NCI-H2196 (cell line): ENCODE results near the gene CIB4.

ENCODE experiments used
- DNase-seq: peaks from one replicate; lab custom pipeline; 2025; ENCODE audit not compliant: unreplicated experiment; lab: John Stamatoyannopoulos, UW

CIB4 gene

DNA sequence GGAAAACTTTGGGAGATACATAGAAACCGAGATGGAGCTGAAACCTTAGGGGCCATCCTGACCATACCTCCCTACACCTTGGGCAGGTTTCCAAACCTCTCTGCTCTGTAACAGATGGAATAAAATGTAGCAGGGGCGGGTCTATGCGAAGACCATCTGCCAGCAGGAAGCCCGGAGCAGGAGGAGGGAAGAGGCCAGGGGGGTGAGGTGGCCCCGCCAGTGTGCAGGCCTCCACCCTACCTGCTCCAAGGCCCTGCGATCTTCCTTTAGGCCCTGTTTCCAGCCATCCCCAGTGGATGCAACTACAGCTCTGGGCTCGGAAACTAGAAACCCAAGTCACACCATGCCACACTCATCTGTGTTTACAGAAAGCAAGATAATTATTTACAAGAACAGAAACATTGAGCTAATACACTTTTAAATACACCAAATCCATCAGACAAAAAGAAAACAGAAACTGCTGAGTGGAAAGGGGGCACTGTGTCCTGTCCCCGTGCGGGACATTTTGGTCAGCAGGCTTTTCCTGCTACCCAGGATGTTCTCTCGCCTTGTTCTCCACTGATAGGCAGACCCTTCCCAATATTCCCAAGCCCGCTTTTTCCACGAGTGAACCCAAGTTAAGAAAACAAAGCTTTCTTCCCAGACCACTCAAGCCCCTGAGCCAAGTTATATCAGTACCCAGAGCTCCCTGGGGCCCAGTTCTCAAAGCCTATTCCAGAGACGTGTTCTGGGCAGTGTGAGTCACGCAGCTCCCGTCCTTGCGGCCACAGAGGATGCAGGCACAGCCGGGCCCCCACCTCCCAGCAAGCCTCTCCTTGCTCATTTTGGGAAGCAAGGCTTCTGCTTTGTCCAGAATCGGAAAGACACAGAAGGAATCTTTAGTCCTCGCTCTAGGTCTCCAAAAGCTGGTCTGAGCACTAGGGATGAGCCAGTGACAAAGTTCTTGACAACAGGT, 17.3 kb downstream of the CIB4 start:
- peak; percentile 15 for DNase-seq

DNA sequence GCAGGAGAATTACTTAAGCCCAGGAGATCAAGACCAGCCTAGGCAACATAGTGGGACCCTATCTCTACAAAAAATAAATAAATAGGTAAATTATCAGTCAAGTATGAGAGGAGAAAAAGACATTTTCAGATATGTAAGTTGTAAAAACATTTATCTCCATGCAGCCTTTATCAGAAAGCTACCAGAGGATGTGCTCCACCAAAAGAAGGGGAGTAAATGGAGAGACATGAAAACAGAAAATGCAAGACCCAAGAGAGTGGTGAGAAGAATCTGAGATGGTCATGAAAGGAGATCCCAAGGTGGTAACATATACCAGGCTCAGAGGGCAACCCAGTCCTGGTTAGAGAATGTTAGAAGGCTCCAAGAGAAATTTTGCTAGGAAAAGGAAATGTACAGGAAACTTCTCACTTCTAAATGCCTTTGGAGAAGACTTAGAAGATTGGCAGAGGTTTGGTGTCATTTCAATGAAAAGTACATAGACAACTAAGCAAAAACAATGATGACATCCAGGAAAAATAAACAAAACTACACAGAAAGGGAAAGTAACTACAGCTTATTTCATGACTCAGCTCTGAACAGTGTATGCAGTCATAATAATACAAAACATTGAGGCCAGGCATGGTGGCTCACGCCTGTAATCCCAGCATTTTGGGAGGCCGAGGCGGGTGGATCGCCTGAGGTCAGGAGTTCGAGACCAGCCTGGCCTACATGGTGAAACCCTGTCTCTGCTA, 19.5 kb downstream of the CIB4 start:
- DNase-seq, result no peak

DNA sequence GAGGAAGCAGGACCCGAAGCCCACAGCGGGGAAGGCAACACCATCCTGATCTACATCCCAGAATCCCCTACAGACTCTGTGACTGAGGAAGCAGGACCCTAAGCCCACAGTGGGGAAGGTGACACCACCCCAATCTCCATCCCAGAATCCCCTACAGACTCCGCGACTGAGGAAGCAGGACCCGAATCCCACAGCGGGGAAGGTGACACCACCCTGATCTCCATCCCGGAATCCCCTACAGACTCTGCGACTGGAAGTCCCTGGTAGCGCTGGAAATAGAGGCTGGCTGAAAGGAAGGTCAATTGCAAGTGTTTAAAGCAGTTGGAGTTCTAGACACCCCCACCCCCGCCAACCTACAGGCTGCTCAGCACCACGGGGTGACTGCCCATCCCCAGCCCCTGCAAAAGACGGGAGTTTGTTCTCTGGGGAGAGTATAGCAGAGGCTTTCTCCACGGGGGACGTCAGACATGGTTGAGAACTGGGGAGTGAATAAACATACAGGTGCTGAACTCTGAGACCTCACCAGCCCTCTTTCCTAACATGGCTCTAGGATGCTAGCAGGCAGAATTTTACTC, 21.0 kb downstream of the CIB4 start:
- DNase-seq, result no peak

DNA sequence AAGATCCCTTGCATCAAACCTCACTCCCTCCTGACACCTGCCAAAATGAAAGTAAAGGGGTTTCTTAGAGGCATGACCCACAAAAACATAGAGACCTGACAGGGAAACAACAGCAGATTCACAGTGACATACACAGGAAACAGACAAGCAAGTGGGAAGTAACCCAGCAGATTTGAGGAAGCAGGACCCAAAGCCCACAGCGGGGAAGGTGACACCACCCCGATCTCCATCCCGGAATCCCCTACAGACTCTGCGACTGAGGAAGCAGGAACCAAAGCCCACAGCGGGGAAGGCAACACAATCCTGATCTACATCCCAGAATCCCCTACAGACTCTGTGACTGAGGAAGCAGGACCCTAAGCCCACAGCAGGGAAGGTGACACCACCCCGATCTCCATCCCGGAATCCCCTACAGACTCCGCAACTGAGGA, 21.6 kb downstream of the CIB4 start:
- DNase-seq, result no peak

DNA sequence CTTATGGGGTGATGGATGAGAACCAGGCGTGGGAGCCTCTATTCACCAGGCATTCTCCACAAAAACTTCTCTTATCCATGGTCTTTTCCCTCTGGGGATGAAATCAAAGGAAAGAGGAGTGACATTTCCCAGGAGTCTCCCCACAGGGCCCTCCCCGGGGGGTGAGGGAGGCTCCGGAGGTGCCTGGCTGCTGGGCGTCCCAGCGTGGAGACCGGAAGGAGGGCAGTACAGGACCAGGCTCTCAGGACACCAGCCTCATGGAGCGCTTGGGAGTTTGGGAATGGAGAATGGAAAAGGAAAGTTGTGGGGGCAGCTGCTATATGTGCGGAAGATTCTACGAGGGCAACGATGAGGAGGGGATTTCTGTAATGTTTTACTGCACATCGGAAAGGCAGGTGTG, 22.1 kb downstream of the CIB4 start:
- no peak for DNase-seq

DNA sequence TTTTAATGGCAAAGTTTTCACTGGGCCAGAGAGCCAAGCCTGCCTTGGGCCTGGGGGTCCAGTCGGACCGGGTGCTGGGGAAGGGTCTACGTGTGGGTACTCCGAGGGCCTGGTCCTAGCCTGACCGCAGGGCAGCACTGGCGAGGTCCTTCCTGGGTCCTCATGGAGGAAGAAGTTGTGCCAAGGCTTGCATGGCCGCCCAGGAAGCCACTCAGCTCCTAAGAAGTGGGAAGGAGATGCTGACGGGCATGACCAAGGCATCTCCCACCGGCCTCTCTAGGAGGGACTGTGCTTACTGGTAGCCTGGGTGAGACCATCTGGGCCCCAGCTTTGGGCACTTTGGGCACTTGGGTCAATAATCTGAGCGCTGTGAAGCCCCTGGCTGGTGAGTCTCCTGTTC, 22.6 kb downstream of the CIB4 start:
- no peak for DNase-seq

DNA sequence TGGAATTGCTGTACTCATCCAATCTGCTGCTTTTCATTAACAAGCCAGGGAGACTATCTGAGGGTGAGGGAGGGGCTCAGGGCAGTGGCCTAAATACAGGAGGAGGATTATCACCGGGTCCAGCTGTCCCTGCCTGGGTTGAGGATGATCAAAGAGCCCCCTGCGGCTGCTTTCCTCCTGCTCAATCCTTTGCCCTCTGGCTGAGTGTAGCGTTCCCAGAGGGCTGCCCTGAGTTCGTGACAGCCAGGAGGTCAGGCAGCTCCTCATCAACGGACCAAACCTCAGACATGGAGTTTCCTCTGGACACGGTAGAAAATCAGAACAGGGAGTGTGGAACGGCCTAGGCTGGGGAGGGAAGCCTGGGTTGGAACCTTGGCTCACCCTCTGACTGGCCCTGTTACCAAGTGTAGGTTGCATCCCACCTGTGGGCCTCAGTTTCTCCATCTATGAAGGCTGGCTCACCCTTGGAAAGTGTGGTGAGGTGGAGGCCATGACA, 23.5 kb downstream of the CIB4 start:
- DNase-seq, result no peak

DNA sequence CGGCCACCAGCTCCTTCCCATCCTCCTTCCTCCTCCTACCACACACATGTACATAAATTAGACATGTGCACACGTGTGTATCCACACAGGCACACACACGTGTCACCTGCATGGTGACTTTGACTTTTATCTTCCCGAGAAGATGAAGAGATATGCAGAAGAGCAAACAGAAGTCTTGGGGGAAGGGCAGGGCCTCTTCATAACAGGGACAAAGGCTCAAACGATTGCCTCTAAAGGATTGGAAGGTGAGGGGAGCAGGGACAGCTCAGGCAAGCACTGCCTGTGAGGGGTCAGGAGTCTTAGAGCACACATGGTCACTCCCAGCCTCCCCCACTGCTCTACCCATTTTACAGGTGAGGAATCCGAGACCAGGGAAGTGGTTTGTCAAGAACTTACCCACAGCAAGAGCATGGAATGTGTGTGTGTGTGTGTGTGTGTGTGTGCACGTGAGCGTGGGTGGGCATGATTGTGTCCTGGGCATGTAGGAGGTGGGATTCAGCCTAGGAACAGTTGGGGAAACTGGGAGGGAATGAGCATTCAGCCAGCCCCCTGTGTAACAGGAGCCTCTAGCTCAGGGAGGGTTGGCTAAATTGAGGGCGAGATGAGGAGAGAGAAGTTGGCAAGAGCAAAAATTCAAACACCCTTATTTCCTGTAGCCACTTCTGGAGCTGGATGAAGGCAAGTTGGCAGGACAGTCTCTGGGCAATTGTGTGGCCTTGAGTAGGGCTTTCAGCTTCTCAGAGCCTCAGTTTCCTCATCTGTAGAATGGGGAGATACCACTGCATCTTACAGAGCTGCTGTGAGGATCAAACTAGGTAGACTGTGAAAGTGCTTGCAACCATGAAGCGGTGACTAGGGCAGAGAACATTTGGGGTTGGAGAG, 24.2 kb downstream of the CIB4 start:
- DNase-seq, result no peak

DNA sequence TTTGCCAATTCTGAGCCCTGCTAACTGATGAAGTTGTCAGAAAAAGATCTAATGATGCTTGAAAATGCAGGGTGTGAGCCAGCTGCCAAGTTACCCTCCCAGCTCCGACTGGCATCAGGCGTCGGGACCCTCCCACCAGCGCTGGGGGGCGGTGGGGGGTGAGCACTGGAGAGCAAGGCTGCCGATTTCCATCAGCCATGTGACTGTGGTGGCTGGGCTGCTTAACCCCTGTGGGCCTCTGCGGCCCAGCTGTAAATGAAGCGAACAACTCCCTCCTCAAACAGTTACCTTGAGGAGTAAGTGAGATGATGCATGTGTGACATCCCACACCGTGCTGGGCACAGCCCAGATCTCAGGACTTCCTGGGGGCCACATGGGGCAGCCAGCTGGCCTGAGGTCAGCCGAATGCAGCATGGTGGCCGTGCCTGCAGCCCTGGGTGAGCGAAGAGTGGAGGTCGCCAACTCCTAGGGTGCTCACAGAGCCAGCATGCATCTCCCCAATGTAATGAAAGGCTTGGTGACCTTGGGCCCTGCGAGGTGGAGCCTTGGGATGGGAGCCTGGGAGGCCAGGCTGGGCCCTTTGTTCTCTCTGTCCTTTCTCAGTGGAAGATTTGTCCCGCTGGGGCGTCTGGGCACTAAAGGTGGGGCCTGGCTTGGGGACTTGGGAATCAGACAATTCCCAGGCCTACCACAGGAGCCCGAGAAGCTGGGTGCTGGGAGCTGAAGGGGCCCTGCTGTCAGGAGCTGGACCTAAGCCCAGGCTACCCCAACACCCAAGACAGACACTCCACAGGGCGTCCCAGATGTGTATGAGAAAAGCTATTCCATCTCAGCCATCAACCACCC, 25.1 kb downstream of the CIB4 start:
- DNase-seq, result no peak

DNA sequence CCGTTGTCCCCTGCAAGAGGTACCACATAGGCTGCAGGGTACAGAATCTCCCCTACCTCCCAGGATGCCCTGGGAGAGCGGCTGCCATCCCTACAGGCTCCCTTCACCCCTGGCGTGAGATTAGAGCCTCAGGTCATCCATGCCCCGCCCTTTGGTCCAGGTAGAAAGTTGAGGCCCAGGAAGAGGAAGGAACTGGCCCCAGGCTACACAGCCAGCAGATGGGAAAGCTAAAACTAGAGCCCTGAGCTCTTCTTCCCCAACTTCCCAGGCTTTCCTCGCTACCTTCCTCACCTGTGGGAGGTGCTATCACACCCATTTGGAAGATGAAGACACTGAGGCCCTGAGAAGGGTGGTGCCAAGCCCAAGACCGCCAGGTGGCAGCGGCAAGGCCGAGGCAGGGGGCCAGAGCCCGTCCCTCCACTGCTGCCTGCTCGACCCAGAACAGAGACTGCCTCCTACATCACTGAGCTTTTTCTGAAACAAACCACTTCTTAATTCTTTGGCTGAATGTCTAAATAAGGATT, 25.8 kb downstream of the CIB4 start:
- DNase-seq, result no peak

DNA sequence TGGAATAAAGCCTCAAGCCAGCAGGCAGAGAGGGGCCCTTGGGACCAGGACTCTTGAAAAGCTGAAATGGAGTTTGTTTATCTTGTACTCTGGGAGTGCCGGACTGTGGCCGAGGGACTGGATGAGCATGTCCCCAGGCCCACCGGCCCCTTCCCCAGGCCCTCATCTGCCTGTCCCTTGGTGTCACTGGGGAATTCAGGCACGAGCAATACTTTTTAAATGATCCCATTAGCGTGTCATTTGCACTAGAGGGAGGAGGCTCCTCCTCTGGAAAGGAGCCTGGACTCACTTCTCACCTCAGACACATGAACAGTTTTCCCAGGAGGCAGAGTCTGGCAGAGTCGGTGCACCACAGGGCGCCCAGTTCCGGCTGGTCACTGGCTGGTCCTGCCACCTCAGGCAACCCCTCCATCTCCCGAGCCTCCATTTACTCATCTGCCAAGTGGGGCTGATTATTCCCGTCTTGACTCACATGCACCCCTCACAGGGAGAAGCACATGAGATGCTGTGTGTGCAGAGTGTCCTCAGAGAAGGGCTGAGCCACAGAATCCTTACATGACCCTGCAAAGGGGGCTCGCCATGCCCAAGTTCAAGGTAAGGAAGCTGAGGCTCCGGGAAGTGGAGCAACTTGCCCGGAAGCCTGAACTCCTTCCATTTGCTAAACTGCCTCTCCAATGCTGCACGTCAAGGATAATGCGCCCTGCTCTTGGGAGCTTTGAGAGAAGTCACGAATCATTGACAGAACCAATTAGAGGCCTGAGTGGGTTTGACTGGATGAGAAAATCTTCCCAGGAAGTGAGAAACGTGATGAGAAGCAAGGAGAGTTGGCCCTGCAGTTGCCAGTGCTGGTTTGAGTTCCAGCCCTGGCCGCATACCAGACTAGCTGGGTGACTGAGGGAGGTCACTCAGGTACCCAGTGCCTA, 26.7 kb downstream of the CIB4 start:
- no peak for DNase-seq

DNA sequence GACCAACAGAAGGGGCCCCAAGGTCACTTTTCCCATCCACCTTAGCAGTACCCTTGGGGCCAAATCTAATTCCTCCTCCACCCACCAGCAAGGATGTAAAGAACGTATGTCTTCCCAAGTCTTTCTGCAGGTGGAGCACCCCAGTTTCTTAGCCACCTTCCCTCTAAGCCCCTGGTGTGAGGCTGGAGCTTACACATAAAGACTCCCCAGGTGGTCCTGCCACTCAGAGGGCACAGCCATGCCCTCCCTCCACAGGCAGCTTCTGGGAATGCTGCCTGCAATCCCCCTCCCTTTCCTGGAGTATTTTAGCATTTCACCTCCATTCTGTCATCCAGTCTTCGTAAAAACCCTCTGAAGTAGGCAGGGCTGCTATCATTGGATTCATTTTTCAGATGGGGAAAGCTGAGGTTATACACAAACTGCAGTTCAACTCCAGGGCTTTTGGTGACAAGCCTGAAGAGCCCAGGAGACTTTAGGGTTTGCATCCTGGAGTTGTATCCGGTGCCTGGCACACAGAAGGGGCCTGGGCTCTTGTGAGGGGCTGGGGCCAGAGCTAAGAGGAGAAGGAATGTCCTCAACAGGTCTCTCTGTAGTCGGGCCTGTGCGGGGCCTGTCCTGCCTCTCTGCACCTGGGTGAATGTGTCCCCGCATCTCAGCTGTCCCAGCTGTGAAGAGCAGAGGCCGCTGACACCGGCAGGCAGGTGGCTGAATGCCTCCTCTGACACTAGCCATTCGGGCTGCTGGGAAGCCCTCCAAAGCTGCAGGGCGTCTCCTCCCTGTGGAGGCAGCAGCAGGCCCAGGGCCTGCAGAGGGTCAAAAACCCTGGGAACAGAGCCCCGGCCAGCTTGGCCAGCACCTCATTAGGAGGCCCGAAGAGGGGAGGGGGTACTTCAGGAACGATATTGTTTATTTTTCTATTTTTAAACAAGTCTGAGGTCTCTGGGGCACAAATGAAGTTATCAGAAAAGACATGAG, 27.6 kb downstream of the CIB4 start:
- no peak for DNase-seq

DNA sequence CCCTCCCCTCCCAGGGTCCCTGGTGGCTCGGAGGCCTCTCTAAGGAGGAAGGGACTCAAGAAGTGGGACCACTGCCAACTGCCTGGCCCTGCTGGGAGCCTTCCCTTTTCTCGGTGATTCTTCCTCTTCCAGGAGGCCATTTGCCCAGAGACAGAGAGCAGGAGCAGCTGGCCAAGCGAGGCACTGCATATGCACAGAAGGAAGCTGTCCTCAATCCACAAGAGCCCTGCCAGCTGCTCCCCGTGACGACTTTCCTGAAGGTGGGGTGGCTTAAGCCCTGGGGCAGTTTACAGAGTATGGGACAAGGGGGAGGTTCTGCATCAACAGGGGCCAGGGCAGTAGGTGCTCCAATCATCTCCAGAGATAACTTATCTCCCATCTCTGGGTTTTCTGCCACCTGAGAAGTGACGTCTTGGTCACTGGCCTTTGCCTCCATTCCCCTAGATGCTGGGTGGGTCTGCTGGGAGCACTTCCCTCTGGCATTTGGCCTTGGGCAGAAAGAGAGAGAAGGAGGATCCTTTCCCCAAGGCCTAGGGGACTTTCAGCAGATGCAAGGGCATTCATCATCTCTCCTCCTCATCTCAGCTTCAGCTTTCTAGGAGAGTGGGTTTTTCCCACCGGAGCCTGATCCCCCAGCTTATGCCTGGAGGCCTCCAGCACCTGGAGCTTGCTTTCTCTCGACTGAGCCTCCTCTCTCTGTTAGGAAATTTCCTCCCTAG, 28.5 kb downstream of the CIB4 start:
- DNase-seq, result no peak

DNA sequence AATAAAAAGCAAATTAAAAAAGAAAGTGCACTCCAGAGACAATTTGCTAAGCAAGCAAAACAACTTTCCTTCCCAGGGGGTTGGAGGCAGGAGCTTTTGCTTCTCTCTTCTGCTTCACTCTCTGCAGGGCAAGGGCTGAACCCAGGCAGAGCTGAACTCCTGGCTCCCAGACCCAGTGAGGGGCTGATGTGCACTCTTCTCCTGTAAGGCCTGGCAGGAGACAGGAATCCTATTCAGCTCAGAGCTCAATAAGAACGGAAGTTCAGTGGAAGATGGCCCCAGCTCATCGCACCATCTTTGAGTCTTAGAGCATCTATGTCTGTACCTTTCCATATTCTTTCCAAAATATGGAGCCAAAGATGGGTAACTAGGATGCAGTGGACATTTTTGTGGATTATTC, 29.1 kb downstream of the CIB4 start:
- no peak for DNase-seq

DNA sequence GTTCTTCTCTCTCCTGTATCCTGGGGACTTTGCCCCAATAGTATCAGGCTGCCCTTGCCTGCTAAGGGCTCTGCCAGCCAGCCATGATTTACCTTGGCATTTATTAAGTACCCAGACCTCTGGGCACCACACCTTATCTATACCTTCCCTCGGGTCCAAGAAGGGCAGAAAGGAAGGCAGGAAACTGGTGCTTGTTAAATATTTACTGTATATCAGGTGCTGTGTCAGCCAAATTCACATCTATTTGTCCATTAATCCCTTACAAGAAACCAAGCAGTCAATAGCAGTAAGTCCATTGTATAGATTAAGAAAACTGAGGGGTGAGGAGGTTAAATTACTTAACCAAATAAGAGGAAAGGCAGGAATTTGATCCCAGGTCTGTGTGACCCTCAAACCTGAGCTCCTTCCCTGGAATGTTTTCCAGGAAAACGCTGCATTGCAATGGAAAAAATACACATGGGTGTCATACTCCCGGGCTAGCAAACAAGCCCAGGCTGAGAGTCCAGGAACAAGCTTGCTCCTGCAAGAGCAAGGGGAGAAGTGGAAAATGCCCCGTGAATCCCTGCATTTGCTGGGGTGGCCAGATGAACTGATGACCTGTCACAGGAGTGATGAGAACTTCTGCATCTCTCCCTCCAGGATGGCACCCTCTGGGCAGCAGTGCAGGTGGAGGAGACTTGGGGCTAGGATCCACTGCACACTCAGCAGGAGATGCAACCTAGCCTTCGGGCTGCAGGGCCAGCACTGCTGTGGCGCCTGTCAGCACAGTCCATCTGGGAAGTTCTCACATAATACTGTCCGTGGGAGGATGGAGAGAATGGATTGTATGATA, 30.4 kb downstream of the CIB4 start:
- DNase-seq, result no peak

DNA sequence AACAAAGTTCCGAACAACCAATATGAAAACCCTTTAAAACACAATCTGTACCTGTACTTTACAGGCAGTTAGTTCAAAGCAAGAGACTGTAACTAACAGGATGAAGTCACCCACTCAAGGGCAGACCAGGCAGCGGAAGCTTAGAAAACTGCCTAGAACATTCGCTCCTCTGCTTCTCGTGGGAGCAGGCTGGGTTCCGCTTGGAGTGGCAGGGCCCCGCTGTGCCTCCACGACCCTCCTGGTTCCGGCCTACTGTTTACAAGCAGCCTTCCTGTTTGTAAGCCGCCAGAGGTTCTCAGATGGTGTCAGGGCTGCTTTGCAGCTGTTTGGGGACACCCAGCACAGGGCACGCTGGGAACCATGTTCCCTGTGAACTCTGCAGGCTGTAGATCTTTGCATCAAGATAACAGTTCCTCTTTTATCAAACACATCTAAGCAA, 31.3 kb downstream of the CIB4 start:
- DNase-seq, result no peak
